ENCODE results near the gene ZNF662.
"Not testable (repeated sequence)": the region's sequence is repeated elsewhere in the genome, so short reads cannot be mapped to it uniquely, and the experiment has no call there.

ZNF662 gene
- total RNA-seq: 0.24 to 3.7 (median 1.7) reads per million in 4 donors

DNA sequence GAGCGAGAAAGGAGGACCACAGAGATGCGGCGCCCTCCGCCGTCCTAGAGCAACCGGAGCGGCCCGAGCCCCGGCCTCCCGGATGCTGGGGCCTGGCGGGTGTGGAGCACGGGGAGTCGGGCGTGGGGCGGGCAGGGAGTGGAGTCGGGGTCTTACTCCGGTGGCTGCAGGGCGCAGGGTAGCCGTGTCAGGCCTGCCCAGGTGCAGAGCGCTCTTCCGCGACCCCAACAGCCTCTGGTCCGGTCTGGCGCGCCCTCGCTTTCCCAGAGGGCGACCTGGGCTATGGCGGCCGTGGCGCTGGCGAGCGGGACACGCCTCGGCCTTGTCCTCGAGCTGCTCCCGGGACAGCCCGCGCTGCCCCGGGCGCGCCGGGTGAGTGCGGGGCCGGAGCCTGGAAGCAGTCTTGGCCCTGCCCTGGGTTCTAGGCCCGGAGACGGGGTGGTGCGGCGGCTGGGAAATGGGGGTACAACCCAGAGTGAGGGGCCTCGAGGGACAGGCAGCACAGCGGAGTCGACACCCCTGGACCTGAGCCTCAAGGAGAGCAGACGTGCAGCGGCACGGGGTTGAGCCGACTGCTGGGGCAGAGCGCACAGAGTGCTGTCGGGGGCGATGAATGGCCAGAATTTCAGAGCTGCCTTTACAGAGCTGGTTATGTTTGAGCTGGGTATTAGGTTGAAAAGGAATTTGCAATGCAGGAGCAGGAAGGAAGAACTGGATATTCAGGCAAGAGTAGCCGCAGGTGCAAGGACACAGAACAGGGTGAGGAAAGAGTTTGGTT lies at the start of gene ZNF662:
ZNF662 (plus strand) TSS at position 73 of the 778 bp plus-strand sequence. CDS start 1,973 bp downstream, outside the sequence.
- DNase-seq: peak in 1 of 5 donors; percentile 13

DNA sequence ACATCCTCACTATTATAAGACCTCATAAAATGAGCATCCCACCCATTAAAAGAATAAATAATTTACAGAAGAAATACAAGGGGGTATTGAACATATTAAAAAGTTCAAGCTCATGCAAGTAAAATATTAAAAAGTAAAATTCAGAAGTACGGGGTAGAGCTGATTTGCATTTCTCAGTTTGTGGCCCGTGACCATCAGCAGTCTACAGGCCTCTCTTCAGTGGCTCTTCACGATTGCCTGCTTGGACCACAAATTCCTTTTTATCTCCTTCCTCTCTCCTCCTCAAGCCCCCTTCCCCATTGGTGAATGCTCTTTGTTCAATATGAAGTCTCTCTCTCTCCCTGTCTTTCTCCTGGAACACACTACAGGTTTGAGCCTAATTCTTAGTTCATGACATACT lies 49.4 kb upstream of the ZNF662 start:
- DNase-seq: no peak

DNA sequence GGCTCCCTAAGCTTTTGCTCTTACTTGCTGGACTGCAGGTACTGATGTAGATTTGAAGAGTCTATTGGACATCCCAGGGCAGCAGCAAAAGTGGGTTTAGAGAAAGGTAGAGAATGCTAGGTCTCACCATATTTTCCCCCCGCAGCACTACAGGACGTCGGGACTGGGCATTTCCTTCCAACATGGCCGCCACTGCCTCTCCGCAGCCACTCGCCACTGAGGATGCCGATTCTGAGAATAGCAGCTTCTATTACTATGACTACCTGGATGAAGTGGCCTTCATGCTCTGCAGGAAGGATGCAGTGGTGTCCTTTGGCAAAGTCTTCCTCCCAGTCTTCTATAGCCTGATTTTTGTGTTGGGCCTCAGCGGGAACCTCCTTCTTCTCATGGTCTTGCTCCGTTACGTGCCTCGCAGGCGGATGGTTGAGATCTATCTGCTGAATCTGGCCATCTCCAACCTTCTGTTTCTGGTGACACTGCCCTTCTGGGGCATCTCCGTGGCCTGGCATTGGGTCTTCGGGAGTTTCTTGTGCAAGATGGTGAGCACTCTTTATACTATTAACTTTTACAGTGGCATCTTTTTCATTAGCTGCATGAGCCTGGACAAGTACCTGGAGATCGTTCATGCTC lies 41.5 kb upstream of the ZNF662 start:
- no peak for DNase-seq

DNA sequence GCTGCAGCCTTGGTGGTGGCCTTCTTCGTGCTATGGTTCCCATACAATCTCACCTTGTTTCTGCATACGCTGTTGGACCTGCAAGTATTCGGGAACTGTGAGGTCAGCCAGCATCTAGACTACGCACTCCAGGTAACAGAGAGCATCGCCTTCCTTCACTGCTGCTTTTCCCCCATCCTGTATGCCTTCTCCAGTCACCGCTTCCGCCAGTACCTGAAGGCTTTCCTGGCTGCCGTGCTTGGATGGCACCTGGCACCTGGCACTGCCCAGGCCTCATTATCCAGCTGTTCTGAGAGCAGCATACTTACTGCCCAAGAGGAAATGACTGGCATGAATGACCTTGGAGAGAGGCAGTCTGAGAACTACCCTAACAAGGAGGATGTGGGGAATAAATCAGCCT lies 40.7 kb upstream of the ZNF662 start:
- DNase-seq: no peak

DNA sequence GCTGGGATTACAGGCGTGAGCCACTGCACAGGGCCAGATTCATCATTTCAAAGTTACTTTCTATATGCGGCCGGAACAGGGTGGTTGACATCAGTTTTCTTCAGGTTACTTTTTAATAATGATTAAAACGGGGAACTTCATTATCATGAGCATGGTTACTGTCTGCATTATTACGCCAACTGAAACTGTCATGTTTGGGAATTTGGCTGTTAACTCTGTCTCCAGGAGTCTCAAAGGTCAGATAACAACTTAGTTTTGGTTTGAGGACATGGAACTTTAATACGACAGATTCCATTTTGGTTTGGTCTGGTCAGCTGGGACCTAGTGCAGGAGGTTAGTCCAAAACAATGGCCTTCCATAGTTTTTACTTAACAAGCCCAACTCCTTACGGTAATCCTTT lies 38.8 kb upstream of the ZNF662 start:
- no peak for DNase-seq

DNA sequence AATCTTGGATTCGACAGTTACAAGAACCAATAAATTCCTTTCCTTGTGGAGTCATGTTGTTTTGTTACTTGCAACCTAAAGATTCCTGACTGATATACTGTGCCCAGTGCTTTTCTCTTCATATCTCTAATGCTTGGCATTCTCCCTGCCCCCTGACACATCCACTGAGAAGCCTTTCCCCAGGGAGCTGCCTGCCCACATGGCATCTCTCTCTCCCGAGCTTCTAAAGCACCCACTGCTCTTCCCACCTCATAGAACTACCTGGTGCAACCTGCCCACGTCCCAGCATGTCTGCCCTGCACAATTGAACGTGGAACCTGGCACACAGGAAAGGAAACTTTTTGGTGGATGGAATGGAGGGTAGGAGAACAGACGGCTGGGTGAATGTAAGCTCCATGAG lies 37.1 kb upstream of the ZNF662 start:
- no peak for DNase-seq

DNA sequence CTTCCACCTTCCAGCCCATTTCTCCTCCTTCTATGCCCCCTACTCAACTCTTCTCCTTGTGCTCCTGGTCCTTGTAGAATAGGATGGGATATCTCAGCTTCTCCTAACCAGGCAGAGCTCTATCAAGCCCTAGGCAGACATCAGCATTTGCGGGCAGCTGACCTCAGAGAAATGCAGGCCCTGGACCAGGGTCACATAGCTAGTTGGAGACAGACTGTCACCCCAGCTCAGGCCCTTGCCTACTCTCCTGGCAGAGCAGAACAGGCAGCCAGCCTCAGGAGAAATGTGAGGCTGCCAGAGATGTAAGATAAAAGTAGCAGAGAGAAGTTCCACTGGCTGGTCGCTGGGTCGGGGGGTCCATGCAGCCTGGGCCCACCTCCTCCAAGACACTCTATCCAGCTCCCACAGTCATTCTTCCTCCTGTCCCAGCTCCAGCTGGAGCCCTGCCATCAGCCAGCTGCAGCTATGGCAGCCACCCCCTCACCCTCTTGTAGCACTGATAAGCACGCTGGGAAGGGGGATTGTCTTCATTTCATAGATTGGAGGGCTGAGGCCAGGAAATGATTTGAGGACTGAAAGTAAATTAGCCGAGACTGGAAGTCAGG lies 34.2 kb upstream of the ZNF662 start:
- no peak for DNase-seq

DNA sequence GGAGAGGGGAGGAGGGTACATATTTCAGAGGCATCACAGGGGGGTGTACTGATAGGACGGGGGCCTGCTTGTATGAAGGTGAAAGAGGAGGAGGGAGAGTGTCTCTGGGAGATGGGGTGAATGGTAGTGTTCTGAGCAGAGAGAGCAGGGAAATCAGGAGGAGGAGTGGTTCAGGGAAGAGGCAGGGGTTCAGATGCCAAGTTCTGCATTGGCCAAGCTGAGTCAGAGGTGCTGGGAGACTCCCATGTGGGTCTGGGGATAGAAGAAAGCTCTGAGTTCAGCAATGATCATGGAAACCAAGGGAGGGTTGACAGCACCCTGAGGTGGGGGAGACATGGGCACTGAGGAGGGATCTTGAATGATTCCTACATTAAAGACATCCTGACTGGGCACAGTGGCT lies 33.2 kb upstream of the ZNF662 start:
- DNase-seq: no peak

DNA sequence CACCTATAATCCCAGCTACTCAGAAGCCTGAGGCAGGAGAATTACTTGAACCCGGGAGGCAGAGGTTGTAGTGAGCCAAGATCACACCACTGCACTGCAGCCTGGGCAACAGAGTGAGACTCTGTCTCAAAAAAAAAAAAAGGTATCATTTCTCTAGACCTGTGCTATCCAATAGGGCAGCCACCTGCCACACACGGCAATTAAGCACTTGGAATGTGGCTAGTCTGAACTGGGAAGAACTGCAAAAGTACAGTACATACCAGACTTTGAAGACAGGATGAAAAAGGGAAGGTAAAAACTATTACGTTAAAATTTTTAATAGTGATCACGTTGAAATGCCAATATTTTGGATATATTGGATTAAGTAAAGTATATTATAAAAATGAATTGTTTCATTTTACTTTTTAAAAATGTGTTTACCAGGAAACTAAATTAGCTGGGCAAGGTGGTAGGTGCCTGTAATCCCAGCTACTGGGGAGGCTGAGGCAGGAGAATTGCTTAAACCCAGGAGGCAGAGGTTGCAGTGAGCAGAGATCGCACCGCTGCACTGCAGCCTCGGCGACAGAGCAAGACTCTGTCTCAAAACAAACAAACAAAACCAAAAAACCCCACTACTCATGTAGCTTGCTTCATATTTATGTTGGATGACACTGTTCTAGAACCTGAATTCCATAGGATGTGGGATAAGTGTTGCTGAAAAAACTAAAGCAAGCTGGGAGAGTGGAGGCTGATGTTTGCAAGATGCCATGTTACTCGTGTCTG lies 32.5 kb upstream of the ZNF662 start:
- no peak for DNase-seq

DNA sequence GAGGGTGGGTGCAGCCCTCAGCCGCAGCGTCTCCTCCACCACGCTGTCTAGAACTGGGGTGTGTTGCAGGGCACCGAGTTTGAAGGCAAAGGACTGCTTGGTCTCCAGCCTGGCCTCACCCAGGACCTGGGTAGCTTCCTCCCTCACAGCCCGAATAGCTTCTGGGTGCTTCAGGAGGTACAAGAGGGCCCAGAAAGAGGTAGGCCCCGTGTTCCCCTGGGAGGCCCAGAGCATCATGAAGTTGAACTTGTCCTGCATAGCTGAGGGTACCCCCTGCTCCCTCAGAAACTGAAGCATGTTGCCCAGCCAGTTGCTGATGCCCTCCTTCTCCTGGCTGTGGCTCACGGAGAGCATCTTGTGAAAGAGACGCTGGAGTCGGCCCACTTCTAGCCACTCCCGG lies 31.2 kb upstream of the ZNF662 start:
- no peak for DNase-seq

DNA sequence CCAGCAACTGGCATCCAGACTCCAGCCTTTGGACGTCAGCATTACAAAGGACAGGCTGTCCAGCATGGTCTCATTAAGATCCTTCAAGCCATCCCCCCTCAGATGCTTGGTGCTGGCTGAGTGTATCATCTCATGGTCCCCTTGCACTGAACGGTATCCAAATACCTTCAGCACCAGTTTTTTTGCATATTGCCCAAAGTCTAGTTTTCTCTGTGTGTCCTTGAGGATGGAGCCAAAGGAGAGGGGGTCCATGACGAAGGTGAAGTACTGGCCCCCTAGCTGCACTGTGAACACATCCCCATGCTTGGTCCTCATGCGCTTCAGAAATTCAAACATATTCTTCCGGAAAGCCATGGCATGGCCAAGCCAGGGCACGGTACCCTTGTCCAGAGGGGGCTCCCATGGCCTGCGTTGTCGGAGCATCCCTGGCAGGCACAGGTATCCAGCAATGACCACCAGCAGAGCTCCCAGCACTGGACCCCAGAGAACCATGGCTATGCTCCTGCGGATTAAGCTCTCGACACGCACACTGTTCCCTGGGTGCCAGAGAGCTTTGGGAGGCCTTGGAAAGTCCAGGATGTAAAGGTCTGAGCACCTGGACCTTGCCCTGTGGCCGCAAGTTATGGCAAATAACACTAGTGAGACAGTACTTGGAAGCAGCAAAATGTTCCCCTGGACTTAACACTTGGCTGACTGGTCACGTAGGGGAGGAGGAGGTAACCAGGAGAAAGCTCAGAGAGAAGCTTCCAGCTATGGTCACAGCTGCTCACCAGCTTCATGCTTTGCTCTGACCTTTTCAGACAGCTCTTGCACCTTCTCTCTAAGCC lies 30.4 kb upstream of the ZNF662 start, which contains the start of gene CYP8B1:
CYP8B1 (minus strand) TSS at position 555 of the 827 bp plus-strand sequence; CDS start at position 492, 63 bp downstream.
- DNase-seq: no peak

DNA sequence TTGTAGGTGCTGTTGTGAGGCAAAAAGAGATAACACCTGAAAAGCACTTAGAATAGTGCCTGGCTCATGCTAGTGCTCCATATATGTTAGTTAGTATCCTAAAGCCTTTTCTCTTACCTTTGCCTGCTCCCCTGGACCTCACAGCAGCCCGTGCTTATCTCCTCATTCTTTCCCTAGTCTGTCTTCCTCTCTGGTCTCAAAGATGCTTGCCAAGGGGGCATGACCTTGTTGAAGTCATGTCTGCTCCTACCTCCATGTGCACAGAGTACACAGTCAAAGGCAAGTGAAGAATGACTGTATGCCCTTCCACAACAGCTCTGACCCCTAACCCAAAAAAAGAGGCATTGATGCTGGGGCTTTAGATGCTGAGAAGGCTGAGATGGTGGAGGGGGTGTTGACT lies 29.5 kb upstream of the ZNF662 start:
- DNase-seq: no peak

DNA sequence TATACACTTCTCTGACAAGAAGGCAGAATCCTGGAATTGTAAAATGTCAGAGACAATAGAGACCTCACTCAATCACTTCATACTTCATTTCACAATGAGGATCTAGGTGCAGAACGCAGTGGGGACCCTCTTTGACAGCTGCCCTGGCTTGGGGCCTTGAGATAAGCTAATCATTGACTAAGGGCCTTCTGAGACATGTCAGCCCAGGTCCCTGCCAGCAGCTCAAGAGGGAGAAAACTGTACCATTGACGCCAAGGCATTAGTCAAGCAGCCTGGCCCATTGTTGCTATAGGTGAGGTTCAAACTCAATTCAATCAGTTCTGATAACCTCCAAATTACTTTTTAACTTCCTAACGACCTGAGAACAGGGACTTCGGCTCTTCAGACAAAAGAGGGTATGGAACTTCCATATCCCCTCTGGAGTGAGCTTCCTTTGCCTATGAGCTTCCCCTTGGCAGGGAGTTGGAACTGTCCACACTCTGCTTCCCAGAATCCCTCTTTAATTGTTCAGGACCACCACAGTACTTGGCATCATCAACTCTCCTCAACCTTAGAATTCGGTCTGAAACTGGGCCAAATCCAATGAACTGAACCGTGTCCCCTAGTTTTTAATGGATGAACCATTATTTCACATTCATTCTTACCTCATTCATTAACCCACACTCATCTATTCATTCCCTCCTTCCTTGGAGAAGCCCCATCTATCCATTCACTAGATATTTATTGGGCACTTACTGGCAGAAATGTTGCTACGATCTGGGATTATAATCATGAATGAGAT lies 28.8 kb upstream of the ZNF662 start:
- no peak for DNase-seq

DNA sequence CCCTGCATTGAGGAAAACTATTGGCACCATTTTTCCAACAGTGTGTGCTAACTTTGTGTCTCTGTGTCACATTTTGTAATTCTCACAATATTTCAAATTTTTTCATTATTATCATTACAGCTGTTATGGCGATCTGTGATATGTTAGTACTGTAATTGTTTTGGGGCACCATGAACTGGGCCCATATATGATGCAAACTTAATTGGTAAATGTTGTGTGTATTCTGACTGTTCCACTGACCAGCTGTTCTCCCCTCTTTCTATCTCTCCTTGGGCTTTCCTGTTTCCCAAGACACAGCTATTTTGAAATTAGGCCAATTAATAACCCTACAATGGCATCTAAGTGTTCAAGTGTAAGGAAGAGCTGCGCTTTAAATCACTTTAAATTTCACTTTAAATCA lies 28.1 kb upstream of the ZNF662 start:
- DNase-seq: no peak

DNA sequence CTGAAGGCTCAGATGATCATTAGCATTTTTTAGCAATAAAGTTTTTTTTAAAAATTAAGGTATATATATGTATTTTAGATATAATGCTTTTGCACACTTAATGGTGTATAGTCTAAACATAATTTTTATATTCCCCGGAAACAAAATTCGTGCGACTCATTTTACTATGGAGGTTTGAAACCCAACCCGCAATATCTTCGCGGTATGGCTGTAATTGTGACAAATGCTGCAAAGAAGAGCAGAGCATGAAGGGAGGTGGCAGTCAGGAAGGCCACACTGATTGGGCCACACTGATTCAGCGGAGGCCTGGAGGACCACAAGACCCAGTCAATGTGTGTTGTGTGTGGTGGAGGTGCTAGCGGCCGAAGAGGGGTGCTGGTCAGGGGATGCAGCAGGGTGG lies 25.8 kb upstream of the ZNF662 start:
- no peak for DNase-seq

DNA sequence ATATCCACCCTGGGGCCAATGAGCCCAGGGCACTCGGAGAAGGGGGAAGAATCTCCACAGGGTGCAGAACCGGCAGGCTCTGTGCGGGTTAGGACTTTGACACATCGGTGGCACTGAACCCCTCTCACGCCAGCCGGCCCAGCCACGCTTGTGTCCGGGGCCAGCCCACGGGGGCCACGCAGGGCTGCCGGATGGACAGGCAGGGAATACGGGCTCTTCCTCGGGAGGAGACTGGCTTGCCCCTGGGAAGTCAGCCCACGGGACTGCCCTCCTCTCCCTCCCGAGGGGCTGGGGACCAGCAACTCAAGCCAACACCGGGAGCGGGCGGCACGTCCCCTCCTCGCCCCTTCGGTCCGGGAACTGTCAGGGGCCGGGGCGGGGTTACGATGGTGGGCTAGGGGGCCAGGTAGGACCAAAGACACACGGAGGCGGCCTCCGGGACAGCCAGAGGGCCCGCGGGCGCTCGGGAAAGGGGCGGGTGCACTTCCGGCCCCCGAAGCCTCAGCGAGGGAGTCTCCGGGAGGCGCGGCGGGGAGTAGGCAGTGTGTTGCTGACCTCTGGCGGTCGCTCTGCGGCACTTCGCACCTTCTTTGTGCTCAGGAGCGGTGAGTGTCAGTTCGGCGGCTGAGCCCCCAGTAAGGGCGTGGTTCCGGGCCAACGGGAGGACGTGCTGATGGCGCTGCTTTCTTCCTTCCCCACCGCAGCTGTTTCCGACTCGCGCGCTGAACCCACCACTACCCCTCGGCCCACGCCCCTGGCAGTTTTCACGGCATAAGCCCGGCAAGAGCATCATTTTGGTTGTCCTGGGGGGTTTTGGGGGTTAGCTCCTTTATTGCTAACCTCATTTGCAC lies 25.1 kb upstream of the ZNF662 start:
- peak; percentile 73 to 92 (median 81) for DNase-seq

DNA sequence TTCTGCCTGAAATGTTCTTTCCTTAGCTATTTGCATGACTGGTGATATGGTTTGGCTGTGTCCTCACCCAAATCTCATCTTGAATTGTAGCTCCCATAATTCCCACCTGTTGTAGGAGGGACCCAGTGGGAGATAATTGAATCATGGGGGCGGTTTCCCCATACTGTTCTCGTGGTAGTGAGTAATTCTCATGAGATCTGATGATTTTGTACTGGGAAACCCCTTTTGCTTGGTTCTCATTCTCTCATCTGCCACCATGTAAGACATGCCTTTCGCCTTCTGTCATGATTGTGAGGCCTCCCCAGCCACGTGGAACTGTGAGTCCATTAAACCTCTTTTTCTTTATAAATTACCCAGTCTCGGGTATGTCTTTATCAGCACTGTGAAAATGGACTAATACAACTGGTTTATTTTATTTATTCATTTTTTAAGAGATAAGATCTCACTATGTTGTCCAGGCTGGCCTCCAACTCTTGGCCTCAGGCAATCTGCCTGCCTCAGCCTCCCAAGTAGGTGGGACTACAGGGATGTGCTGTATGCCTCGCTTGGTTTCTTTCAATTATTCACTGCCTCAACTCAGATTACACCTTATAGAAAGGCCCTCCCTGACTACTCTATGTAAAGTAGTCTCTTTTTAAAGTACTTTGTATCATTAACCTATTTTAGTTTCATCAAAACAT lies 22.6 kb upstream of the ZNF662 start:
- DNase-seq: not testable (repeated sequence)

DNA sequence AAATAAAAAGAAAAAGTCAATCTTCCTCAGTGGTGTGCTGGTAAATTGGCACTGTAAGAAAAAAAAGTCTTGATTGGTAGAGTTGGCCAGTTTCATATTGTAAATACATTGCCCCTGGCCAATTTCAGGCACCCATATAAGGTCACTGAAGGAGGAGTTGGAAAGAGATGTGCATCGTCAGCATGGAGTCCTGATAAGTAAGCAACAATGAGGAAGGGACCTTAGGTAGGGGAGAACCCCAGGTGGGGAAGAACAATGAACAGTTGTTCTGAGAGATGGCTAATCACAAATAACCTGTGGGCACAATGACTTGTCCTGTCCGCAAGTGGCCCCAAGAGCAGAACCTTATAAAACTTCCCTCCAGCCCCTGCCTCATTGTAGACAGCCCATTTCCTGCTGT lies 21.6 kb upstream of the ZNF662 start:
- no peak for DNase-seq

DNA sequence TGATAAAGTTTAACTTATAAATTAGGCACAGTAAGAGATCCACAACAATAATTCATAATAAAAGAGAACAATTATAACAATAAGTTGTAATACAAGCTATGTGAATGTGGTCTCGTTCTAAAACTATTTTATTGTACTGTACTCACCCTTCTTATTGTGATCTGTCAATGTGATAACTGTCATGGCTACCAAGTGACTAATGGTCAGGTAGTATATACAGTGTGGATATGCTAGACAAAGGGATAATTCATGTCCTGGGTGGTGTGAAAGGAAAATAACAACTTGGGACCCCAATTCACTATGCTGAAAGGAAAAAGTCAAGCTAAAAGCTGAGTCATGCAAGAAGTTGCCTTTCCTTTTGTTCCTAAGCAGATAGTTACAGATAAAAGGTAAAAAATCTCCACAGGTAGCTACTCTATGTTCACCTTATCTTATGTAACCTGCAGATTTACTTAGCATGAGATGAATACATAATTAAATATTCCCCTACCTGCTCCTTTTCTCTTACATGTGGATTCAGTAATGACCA lies 19.6 kb upstream of the ZNF662 start:
- DNase-seq: no peak

DNA sequence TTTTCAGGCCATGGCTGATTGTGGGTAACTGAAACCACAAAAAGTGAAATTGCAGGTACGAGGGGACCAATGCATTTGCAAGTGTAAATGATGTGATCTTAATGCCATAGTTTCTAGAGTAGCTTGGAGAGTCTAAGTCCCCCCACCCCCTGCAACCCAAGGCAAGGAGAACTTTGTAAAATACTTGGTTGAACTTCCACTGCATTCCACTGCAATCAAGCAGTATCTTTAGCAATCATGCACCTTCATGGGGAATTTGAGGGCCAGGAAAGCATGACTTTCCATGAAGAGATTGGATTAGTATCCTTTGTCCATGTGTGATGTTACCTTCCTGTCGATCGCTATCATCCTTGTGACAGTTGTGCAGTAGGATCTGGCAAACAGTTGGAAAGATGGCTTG lies 18.9 kb upstream of the ZNF662 start:
- no peak for DNase-seq
